ENCODE data around the gene CD2BP2. TPM values are rescaled to one million over a fixed set of nuclear protein-coding genes. Genes with fewer than 3 reads are reported as not detected.
"Not testable (repeated sequence)": the region's sequence is repeated elsewhere in the genome, so short reads cannot be mapped to it uniquely, and the experiment has no call there.

Gene CD2BP2
- total RNA-seq, 1 donor from 2014 or later, result 77.8 TPM

DNA sequence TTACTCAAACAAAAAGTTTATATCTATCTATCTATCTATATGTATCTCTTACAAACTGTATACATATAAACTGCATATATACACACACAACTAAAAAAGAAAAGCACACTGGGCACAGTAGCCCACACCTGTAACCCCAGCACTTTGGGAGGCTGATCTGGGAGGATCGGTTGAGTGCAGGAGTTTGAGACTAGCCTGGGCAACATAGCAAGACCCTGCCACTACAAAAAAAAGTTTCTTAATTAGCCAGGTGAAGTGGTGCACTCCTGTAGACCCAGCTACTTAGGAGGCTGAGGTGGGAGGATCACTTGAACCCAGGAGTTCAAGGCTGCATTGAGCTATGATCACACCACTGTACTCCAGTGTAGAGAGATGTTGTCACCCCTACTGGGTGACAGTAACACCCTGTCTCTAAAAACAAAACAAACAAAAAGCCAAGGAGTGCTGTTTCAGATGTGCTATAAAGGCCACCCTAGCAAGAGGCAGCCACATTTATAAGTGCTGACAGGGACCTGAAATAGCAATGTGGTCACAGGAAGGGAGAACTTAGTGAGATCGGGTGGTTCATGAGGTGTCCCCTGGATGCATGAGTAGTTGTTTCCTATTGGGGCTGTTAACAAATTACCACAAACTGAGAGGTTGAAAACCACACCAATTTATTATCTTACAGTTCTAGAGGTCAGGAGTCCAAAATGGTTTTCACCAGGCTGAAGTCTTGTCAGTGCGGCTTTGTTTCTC is 4.8 kb downstream of the CD2BP2 start:
- H3K27ac Mint-ChIP-seq (ENCODE audit: unreplicated experiment), result no peak overlapping the region
- TF ChIP-seq, protein P1, sequence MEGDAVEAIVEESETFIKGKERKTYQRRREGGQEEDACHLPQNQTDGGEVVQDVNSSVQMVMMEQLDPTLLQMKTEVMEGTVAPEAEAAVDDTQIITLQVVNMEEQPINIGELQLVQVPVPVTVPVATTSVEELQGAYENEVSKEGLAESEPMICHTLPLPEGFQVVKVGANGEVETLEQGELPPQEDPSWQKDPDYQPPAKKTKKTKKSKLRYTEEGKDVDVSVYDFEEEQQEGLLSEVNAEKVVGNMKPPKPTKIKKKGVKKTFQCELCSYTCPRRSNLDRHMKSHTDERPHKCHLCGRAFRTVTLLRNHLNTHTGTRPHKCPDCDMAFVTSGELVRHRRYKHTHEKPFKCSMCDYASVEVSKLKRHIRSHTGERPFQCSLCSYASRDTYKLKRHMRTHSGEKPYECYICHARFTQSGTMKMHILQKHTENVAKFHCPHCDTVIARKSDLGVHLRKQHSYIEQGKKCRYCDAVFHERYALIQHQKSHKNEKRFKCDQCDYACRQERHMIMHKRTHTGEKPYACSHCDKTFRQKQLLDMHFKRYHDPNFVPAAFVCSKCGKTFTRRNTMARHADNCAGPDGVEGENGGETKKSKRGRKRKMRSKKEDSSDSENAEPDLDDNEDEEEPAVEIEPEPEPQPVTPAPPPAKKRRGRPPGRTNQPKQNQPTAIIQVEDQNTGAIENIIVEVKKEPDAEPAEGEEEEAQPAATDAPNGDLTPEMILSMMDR (IDR thresholded peaks at IDR 0.05; ENCODE audit: partially characterized antibody, unreplicated experiment), result no peak
- no peak for DNase-seq
- H3K4me3 Mint-ChIP-seq (ENCODE audit: unreplicated experiment), result no peak overlapping the region
- no peaks in the 10 kb centered on the region for H3K36me3 Mint-ChIP-seq (ENCODE audit: unreplicated experiment)
- peaks cover 10% of the 10 kb centered on the region for H3K27me3 Mint-ChIP-seq (ENCODE audit: unreplicated experiment)
- peaks cover 10% of the 10 kb centered on the region for H3K9me3 Mint-ChIP-seq (ENCODE audit: unreplicated experiment)
- peaks cover 6% of the 10 kb centered on the region for H3K4me1 Mint-ChIP-seq (ENCODE audit: low read depth, unreplicated experiment)

DNA sequence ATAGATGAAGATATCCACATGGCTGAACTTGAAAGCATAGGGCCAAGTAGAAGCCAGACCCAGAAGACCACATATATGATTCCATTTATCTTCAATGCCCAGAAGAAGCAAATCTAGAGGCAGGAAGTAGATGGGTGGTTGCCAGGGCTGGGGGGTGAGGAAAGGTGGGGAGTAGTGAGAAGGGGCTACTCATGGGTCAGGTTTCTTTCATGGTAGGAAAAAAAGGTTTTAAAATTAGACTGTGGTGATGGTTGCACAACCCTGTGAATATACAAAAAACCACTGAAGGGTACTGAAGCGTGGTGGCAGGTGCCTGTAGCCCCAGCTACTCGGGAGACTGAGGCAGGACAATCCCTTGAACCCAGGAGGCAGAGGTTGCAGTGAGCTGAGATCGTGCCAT is 5.4 kb downstream of the CD2BP2 start:
- H3K9me3 Mint-ChIP-seq (ENCODE audit: unreplicated experiment), result peaks cover 6% of the 10 kb centered on the region
- H3K4me3 Mint-ChIP-seq (ENCODE audit: unreplicated experiment), result no peak overlapping the region
- peaks cover 6% of the 10 kb centered on the region for H3K4me1 Mint-ChIP-seq (ENCODE audit: low read depth, unreplicated experiment)
- TF ChIP-seq, protein P1 (IDR thresholded peaks at IDR 0.05; ENCODE audit: partially characterized antibody, unreplicated experiment), result no peak
- H3K27me3 Mint-ChIP-seq (ENCODE audit: unreplicated experiment), result peaks cover 9% of the 10 kb centered on the region
- H3K36me3 Mint-ChIP-seq (ENCODE audit: unreplicated experiment), result no peaks in the 10 kb centered on the region
- H3K27ac Mint-ChIP-seq (ENCODE audit: unreplicated experiment), result no peak overlapping the region
- DNase-seq, result no peak

- peaks cover 3% of the 10 kb centered on the region for H3K4me1 Mint-ChIP-seq (ENCODE audit: low read depth, unreplicated experiment)
- no peaks in the 10 kb centered on the region for H3K36me3 Mint-ChIP-seq (ENCODE audit: unreplicated experiment)
- peaks cover 6% of the 10 kb centered on the region for H3K27me3 Mint-ChIP-seq (ENCODE audit: unreplicated experiment)
- DNase-seq, result no peak
- H3K4me3 Mint-ChIP-seq (ENCODE audit: unreplicated experiment), result no peak overlapping the region
- H3K9me3 Mint-ChIP-seq (ENCODE audit: unreplicated experiment), result peaks cover 1% of the 10 kb centered on the region
- TF ChIP-seq, protein P1 (IDR thresholded peaks at IDR 0.05; ENCODE audit: partially characterized antibody, unreplicated experiment), result no peak
- H3K27ac Mint-ChIP-seq (ENCODE audit: unreplicated experiment), result no peak overlapping the region
Observed at GRCh38 chr16:30348929-30349328, 6.2 kb downstream of the CD2BP2 start.

- no peak for DNase-seq
- H3K4me1 Mint-ChIP-seq (ENCODE audit: low read depth, unreplicated experiment), result no peaks in the 10 kb centered on the region
- no peak overlapping the region for H3K27ac Mint-ChIP-seq (ENCODE audit: unreplicated experiment)
- H3K4me3 Mint-ChIP-seq (ENCODE audit: unreplicated experiment), result no peak overlapping the region
- TF ChIP-seq, protein P1 (IDR thresholded peaks at IDR 0.05; ENCODE audit: partially characterized antibody, unreplicated experiment), result no peak
- peaks cover 6% of the 10 kb centered on the region for H3K27me3 Mint-ChIP-seq (ENCODE audit: unreplicated experiment)
- no peaks in the 10 kb centered on the region for H3K36me3 Mint-ChIP-seq (ENCODE audit: unreplicated experiment)
- H3K9me3 Mint-ChIP-seq (ENCODE audit: unreplicated experiment), result peaks cover 1% of the 10 kb centered on the region
Observed at GRCh38 chr16:30348113-30348512, 7.0 kb downstream of the CD2BP2 start.

DNA sequence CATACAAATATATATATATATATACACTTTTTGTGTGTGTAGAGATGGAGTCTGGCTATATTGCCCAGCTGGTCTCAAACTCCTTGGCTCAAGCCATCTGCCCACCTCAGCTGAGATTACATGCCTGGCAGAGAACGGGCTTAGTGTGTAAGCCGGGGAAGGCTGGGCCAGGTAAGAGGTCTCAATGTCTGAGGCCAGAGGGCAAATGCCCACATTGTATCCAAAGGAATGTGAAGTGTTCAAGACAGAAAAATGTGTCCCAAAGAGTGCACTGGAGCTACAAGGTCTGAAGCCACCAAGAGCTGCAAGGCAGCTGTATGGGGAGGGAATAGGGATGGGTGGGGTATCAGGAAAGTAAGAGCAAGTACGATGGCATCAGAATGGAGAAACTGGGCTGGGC is 8.8 kb downstream of the CD2BP2 start:
- Mint-ChIP-seq H3K36me3 (ENCODE audit: unreplicated experiment) (no peaks in the 10 kb centered on the region), H3K27ac (ENCODE audit: unreplicated experiment) (no peak overlapping the region)

DNA sequence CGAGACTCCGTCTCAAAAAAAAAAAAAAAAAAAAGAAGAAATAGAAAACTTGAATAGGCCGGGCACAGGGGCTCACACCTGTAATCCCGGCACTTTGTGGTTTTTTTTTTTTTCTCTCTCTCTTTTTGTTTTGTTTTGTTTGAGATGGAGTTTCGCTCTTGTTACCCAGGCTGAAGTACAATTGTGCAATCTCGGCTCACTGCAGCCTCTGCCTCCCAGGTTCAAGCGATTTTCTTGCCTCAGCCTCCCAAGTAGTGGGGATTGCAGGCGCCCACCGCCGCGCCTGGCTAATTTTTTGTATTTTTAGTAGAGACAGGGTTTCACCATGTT is 11.7 kb downstream of the CD2BP2 start:
- H3K27ac Mint-ChIP-seq (ENCODE audit: unreplicated experiment); DNase-seq: not testable (repeated sequence)

More for the DNA sequence above, 8.8 kb downstream of the CD2BP2 start:
- H3K4me1 Mint-ChIP-seq (ENCODE audit: low read depth, unreplicated experiment), result no peaks in the 10 kb centered on the region
- no peaks in the 10 kb centered on the region for H3K9me3 Mint-ChIP-seq (ENCODE audit: unreplicated experiment)
- no peak for DNase-seq
- peaks cover 2% of the 10 kb centered on the region for H3K27me3 Mint-ChIP-seq (ENCODE audit: unreplicated experiment)
- TF ChIP-seq, protein P1 (IDR thresholded peaks at IDR 0.05; ENCODE audit: partially characterized antibody, unreplicated experiment), result no peak
- no peak overlapping the region for H3K4me3 Mint-ChIP-seq (ENCODE audit: unreplicated experiment)

More for the DNA sequence above, 11.7 kb downstream of the CD2BP2 start:
- H3K4me3 Mint-ChIP-seq (ENCODE audit: unreplicated experiment); H3K4me1 Mint-ChIP-seq (ENCODE audit: low read depth, unreplicated experiment); H3K36me3 Mint-ChIP-seq (ENCODE audit: unreplicated experiment); H3K9me3 Mint-ChIP-seq (ENCODE audit: unreplicated experiment); H3K27me3 Mint-ChIP-seq (ENCODE audit: unreplicated experiment): not testable (repeated sequence)
